Measurements from ENCODE around the gene MYO18B.

Gene MYO18B

DNA sequence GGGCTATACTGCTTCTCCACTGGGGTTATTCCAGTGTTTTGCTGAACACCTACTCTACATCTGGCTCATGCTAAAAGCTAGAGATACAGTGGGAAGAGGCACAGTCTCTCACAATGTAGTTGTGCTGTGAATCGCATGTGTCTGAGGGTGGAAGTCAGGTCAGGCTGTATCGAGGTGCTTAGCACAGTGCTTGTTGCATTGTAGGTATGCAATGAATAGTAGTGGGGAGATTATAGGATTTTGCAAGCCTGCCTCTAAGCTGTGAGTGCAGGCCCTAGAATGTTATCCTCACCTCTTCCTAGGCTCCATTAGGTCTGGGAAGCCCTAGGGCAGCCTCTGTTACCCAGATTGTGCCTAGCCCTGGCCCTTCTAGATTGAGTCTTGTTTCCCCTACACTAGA, 37.4 kb downstream of the MYO18B start:
- DNase-seq (ENCODE audit: low read depth) = no peak

DNA sequence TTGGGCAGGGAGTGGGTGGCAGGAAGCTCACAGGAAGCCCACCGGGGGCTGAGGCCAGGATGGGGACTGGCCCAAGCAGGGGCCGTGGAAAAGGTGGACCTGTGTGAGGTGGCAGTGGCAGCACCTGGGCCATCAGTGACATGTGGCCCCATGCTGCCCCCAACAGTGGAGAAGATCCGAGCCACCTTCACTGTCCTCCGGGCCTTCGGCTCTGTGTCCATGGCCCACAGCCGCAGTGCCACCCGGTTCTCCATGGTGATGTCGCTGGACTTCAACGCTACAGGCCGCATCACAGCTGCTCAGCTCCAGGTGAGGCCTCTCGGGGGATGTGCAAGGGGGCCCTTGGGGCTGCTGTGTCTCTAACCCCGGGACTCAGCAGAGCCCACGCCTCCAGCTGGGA, 37.9 kb downstream of the MYO18B start:
- DNase-seq (ENCODE audit: low read depth) = no peak

DNA sequence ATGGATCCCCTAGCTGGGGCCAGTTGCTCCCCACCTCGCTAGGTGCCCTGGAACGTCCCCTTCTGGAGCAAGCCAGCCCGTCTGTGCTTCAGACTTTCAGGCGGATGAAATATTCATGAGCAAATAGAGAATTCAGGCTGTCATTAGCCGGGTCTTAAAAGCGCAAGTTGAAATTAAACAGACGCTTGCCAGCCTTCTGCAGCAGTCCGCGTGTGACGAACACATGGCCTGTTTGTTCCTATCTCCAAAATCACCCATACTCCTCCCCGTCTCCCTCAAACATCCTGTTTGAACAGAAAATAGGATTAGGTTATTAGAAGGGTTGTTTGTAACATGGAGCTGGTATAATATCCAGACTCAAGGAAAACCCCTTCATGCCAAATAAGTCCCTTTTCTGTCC, 38.7 kb downstream of the MYO18B start:
- DNase-seq (ENCODE audit: low read depth) = no peak

DNA sequence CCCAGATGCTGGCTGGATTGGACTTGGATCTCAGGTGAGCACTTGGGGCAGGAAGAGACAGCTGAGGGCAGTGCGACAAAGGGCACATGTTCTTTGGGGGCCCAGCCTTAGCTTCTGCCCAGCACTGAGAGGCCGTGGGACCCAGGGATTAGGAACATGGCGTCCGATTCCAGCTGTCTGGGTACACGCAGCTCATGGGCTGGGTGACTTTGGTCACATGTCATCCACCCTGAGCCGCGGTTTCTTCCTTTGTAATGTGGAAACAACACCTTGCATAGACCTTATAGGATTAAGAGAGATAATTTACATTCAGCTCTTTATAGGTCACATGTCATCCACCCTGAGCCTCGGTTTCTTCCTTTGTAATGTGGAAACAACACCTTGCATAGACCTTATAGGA, 39.8 kb downstream of the MYO18B start:
- no peak for DNase-seq (ENCODE audit: low read depth)

GRCh38 chr22:25782831-25783230, 40.8 kb downstream of the MYO18B start:
- no peak for DNase-seq (ENCODE audit: low read depth)

- no peak for DNase-seq (ENCODE audit: low read depth)
Observed at GRCh38 chr22:25783856-25784255, 41.9 kb downstream of the MYO18B start.

GRCh38 chr22:25786165-25786564, 44.2 kb downstream of the MYO18B start:
- no peak for DNase-seq (ENCODE audit: low read depth)

- DNase-seq (ENCODE audit: low read depth) = no peak
Observed at GRCh38 chr22:25791556-25791955, 49.6 kb downstream of the MYO18B start.

GRCh38 chr22:25795478-25795877, 53.5 kb downstream of the MYO18B start:
- no peak for DNase-seq (ENCODE audit: low read depth)

GRCh38 chr22:25797498-25798290, 55.7 kb downstream of the MYO18B start:
- no peak for DNase-seq (ENCODE audit: low read depth)

DNA sequence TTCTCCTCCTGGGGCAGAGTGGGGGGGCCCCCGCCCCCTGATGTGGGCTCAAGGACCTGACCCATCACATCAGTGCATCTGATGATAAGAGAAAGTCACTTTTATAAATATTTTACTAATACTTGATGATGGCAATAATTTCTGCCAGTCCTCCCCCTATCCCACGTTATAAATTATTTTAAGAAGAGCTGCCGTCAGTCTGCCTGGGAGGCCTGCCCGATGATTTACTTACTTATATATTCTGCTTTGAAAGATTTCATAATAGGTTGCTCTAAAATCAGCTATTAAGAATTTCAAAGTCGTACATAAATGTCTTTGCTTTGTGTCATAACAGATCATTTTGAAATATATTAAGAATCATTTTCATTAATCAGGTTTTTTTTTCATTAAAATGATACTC, 58.8 kb downstream of the MYO18B start:
- DNase-seq (ENCODE audit: low read depth) = no peak

- DNase-seq (ENCODE audit: low read depth) = no peak
Observed at GRCh38 chr22:25802018-25802417, 60.0 kb downstream of the MYO18B start.

- DNase-seq (ENCODE audit: low read depth) = no peak
Observed at GRCh38 chr22:25804676-25805075, 62.7 kb downstream of the MYO18B start.

GRCh38 chr22:25806579-25806978, 64.6 kb downstream of the MYO18B start:
- DNase-seq (ENCODE audit: low read depth) = no peak

- no peak for DNase-seq (ENCODE audit: low read depth)
Observed at GRCh38 chr22:25814685-25815084, 72.7 kb downstream of the MYO18B start.

GRCh38 chr22:25815561-25815960, 73.6 kb downstream of the MYO18B start:
- DNase-seq (ENCODE audit: low read depth) = no peak

GRCh38 chr22:25816522-25817059, 74.6 kb downstream of the MYO18B start:
- DNase-seq (ENCODE audit: low read depth) = no peak

GRCh38 chr22:25817092-25817943, 75.3 kb downstream of the MYO18B start:
- no peak for DNase-seq (ENCODE audit: low read depth)

DNA sequence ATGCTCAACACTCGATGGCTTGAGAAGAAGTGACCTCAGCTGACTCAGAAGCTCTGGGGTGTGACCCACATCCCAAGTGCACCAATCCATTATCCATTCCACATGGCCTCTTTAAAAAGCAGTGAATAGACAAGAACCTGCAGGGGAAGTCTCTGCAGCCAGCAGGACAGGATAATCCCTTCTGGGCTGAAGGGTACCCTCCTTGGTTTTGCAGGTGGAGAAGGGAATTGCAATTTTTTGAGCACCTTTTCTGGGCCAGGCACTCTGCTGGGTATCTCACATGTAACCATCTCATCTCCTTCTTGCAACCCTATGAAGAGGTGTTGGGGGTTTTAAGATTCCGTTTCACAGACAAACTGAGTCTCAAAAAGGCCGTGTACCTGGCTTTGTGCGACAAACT, 76.6 kb downstream of the MYO18B start:
- DNase-seq (ENCODE audit: low read depth) = no peak

DNA sequence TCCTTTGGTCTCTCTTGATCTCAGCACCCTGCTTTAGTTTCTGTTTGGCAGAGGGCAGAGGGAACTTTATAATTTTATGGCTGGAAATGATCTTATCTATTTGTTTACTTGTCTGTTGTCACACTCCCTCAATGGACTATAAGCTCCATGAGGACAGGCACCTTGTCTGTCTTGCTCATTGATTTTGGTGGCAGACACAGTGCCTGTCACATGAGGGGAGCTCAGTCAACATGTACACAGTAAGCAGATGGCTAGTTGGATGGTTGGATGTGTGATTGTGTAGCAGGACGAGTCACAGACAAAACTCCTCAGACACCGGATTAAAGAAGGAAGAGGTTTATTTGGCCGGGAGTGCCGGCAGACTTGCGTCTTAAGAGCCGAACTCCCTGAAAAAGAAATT, 80.4 kb downstream of the MYO18B start:
- DNase-seq (ENCODE audit: low read depth) = no peak

DNA sequence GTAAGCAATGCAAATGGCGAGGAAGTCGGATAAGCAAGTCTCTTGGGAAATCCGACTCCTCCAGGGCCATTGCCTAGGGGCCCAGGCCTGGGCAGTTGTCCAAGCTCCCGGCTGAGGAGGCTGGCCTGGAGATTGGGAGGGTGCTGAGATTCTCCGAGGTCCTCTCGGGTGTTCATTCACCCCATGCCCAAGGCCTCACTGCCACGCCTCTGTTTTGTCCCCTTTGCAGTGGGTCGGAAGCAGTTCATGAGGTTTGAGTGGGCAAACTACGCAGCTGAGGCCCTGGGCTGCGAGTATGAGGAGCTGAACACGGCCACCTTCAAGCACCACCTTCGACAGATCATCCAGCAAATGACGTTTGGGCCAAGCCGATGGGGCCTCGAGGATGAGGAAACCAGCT, 81.3 kb downstream of the MYO18B start:
- no peak for DNase-seq (ENCODE audit: low read depth)

DNA sequence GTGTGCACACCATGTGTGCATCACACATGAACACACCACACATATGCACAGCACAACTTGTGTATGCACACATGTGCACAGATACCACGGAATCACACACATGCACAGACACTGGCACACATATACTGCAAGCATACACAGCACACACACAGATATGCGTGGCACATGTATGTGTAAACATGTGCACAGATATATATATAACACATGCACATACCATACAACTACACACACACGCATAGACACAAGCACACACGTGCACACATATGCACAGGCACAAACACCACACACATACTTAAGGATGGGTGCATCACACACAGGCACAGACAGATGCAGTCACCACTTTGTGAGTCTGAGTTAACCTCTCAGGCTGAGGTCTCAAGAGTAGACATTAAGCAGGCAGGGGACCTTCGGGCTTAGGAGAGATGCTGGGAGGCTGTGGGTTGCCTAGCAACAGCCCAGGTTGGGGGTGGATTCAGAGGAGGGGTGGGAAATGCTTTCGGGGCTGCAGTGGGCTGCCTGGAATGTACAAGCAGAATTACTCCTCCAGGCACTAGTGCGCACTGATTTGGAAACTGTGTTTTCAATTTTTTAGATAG, 82.9 kb downstream of the MYO18B start:
- no peak for DNase-seq (ENCODE audit: low read depth)

DNA sequence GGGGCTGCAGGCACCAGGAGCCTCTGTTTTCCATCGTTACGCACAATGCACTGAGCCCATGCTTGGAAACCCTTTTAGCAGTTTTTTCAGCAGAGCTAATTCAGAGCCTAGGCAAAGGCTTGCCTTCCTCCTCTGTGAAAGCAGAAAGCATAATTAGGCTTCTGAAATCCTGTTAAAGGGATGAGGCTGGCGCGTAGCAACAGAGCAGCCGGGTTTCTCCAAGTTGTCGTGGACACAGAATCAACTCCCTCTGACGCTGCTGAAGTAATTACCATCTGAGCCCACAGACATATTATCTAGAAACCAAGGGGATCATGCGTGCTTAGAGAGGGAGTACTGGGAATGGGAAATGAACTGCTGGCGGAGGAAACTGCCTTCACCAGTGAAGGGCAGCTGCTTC, 85.4 kb downstream of the MYO18B start:
- DNase-seq (ENCODE audit: low read depth) = no peak
